Measurements from ENCODE around the gene SLC6A13. TPM values are rescaled to one million over a fixed set of nuclear protein-coding genes. Genes with fewer than 3 reads are reported as not detected.

Gene SLC6A13
- total and polyA plus RNA-seq, 2 donors (not counting 3 experiments of a cell fraction or from before 2014, with no cell fraction given): 0.14 TPM; not detected in 1

DNA sequence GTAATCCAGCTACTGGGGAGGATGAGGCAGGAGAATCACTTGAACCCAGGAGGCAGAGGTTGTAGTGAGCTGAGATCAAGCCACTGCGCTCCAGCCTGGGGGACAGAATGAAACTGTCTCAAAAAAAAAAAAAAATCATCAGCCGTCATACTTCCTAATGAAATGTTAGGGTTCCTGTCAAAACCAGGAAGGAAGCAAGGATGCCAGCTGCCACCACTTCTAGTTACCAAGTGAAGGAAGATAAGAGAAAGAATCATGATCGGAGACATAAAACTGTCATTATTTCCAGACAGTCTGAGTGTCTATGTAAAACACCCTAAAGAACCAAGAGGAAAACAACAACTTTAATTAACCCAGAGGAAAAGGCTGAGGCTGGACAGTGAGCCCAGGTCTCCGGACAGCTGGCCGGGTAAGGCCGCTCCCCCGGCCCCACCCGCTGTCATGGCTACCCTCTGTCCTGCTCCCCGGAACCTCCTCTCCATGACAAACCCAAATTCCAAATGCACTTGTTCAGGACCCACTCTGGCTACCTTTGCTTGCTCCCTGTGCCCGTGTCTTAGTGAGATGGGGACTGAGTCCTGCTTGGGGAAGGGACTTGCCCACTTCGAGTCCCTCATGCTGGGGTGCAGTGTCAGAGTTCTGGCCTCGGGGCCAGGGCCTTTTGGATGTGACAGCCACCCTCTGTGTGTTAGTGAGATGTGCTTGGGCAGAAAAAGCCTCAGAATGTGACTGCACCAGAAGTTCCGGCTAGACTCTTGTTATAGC is 77.6 kb downstream of the SLC6A13 start:
- intact Hi-C loops (cut with micrococcal nuclease) (no loop called here), dilution Hi-C loops (cut with MboI; ENCODE audit: extremely low pct_ligation_motif_present, low sequenced_read_pairs) (no loop called here)
- no peak for DNase-seq (ENCODE audit: low read depth, low spot score)
- no peaks in the 10 kb centered on the region for H3K9me1 ChIP-seq (replicated peaks; ENCODE audit: control insufficient read depth, extremely low read depth, insufficient read depth, low read length)
- no peak overlapping the region for H3K4me2 ChIP-seq (ENCODE audit: insufficient read depth, low read length)
- no peaks in the 10 kb centered on the region for H3K36me3 ChIP-seq (ENCODE audit: control insufficient read depth in 2 of 2, extremely low read depth in 1 of 2, insufficient read depth in 2 of 2, low read length in 2 of 2)
- H3K4me3 ChIP-seq (replicated peaks in 1 of 3; ENCODE audit: insufficient read depth in 1 of 3, low read depth in 1 of 3, low read length in 3 of 3): no peak overlapping the region
- H3K9me3 ChIP-seq (replicated peaks; ENCODE audit: control insufficient read depth, insufficient read depth, low read length): no peaks in the 10 kb centered on the region
- POLR2A ChIA-PET: no interaction called here
- no peaks in the 10 kb centered on the region for H4K20me1 ChIP-seq (replicated peaks; ENCODE audit: control insufficient read depth, extremely low read depth, insufficient read depth, low read length)
- no peaks in the 10 kb centered on the region for H3K27me3 ChIP-seq (ENCODE audit: control insufficient read depth in 2 of 2, insufficient read depth in 2 of 2, low read length in 2 of 2)
- H3K79me2 ChIP-seq (ENCODE audit: control insufficient read depth, insufficient read depth, low read length): no peaks in the 10 kb centered on the region
- no TSS peak for BruUV-seq (replicated peaks)
- no peak overlapping the region for H3K9ac ChIP-seq (replicated peaks; ENCODE audit: extremely low read depth, insufficient read depth, low read length)
- TF ChIP-seq, protein P1, sequence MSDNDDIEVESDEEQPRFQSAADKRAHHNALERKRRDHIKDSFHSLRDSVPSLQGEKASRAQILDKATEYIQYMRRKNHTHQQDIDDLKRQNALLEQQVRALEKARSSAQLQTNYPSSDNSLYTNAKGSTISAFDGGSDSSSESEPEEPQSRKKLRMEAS (IDR thresholded peaks at IDR 0.05; ENCODE audit: insufficient read depth, insufficient read length): no peak
- TF ChIP-seq FOS (IDR thresholded peaks at IDR 0.05; ENCODE audit: borderline replicate concordance, insufficient read depth, low read length): no peak
- no peak for TF ChIP-seq EZH2 (IDR thresholded peaks at IDR 0.05; ENCODE audit: borderline replicate concordance, low read depth, low read length, severe bottlenecking)
- TF ChIP-seq, protein P2, sequence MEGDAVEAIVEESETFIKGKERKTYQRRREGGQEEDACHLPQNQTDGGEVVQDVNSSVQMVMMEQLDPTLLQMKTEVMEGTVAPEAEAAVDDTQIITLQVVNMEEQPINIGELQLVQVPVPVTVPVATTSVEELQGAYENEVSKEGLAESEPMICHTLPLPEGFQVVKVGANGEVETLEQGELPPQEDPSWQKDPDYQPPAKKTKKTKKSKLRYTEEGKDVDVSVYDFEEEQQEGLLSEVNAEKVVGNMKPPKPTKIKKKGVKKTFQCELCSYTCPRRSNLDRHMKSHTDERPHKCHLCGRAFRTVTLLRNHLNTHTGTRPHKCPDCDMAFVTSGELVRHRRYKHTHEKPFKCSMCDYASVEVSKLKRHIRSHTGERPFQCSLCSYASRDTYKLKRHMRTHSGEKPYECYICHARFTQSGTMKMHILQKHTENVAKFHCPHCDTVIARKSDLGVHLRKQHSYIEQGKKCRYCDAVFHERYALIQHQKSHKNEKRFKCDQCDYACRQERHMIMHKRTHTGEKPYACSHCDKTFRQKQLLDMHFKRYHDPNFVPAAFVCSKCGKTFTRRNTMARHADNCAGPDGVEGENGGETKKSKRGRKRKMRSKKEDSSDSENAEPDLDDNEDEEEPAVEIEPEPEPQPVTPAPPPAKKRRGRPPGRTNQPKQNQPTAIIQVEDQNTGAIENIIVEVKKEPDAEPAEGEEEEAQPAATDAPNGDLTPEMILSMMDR (IDR thresholded peaks at IDR 0.05; ENCODE audit: extremely low read depth in 1 of 2, insufficient read depth in 1 of 2, low read depth in 1 of 2, low read length in 2 of 2): no peak
- TF ChIP-seq JUN (IDR thresholded peaks at IDR 0.05; ENCODE audit: borderline replicate concordance, insufficient read depth, insufficient read length, low read depth): no peak
- no peak for TF ChIP-seq POLR2A (IDR thresholded peaks at IDR 0.05; ENCODE audit: low read depth, low read length)
- no peak for TF ChIP-seq POLR2AphosphoS5 (IDR thresholded peaks at IDR 0.05; ENCODE audit: insufficient read depth, low read depth, low read length)
- no peak for TF ChIP-seq MYC (IDR thresholded peaks at IDR 0.05; ENCODE audit: low read depth, low read length)
- TF ChIP-seq GATA2 (IDR thresholded peaks at IDR 0.05; ENCODE audit: insufficient read depth, insufficient read length, low read depth, low read length): no peak
- no peak overlapping the region for H2AFZ ChIP-seq (ENCODE audit: low read depth, low read length)
- H3K27ac ChIP-seq (ENCODE audit: insufficient read depth, low read depth, low read length): no peak overlapping the region
- no peak for FAIRE-seq
- peaks cover 2% of the 10 kb centered on the region for H3K4me1 ChIP-seq (ENCODE audit: control insufficient read depth, extremely low read depth, insufficient read depth, low read length)
- CTCF ChIA-PET: no interaction called here

All from endothelial cell of umbilical vein (primary cell).